Stimulated activated CD4-positive, alpha-beta T cell treated with anti-CD3 and anti-CD28 coated beads, Interleukin-1b, Interleukin-23, amount 100 ng/mL, for 48 hours (primary cell): Measurements from ENCODE around the gene ELAC2.

Experiments used
- DNase-seq: peaks from one replicate; pipeline ENCODE4 v3.0.0-alpha.2; 2020

ELAC2 gene

GRCh38 chr17:13014801-13015200 lies 3.0 kb downstream of the ELAC2 start:
- DNase-seq: no peak

- no peak for DNase-seq
These were observed 6.9 kb downstream of the ELAC2 start for GRCh38 chr17:13010959-13011358.

- no peak for DNase-seq
These were observed 9.4 kb downstream of the ELAC2 start for GRCh38 chr17:13008461-13008860.

GRCh38 chr17:13005530-13005929 lies 12.3 kb downstream of the ELAC2 start:
- no peak for DNase-seq

GRCh38 chr17:13004336-13004735 lies 13.5 kb downstream of the ELAC2 start:
- DNase-seq: no peak

GRCh38 chr17:13003927-13004326 lies 13.9 kb downstream of the ELAC2 start:
- DNase-seq: no peak

GRCh38 chr17:13003454-13003851 lies 14.4 kb downstream of the ELAC2 start:
- DNase-seq: no peak

GRCh38 chr17:13002761-13003453 lies 14.9 kb downstream of the ELAC2 start:
- peak; percentile 16 for DNase-seq

GRCh38 chr17:13001991-13002615 lies 15.7 kb downstream of the ELAC2 start:
- no peak for DNase-seq

- no peak for DNase-seq
These were observed 17.3 kb downstream of the ELAC2 start for GRCh38 chr17:13000561-13000960.

GRCh38 chr17:12998874-12999273 lies 19.0 kb downstream of the ELAC2 start:
- no peak for DNase-seq

GRCh38 chr17:12998461-12998860 lies 19.4 kb downstream of the ELAC2 start:
- no peak for DNase-seq

- no peak for DNase-seq
These were observed 20.9 kb downstream of the ELAC2 start for GRCh38 chr17:12996941-12997340.

- no peak for DNase-seq
These were observed 21.5 kb downstream of the ELAC2 start for GRCh38 chr17:12996357-12996756.

GRCh38 chr17:12995896-12996295 lies 21.9 kb downstream of the ELAC2 start:
- DNase-seq: no peak

GRCh38 chr17:12995106-12995895 lies 22.5 kb downstream of the ELAC2 start:
- no peak for DNase-seq

- no peak for DNase-seq
These were observed 23.3 kb downstream of the ELAC2 start for GRCh38 chr17:12994341-12995074.

- no peak for DNase-seq
These were observed 24.2 kb downstream of the ELAC2 start for GRCh38 chr17:12993631-12994030.

- DNase-seq: no peak
These were observed 25.2 kb downstream of the ELAC2 start for GRCh38 chr17:12992676-12993075.

GRCh38 chr17:12990926-12991325 lies 26.9 kb downstream of the ELAC2 start:
- no peak for DNase-seq

GRCh38 chr17:12990041-12990808 lies 27.6 kb downstream of the ELAC2 start:
- no peak for DNase-seq

- no peak for DNase-seq
These were observed 30.7 kb downstream of the ELAC2 start for GRCh38 chr17:12987120-12987519.
